BLaER1 treated with 17β-estradiol and CSF1 and Interleukin-3, amounts not matched to agents 10 nM and 100 nM (cell line): ENCODE data around the gene SWSAP1.
"Not testable (repeated sequence)": the region's sequence is repeated elsewhere in the genome, so short reads cannot be mapped to it uniquely, and the experiment has no call there.

Experiments used
- H3K27ac ChIP-seq, 11 experiments: shearing (Covaris generic); formaldehyde crosslinking; 2 replicates each; pipeline ENCODE4 v1.8.1; 2022
- H3K27me3 ChIP-seq, 11 experiments: shearing (Covaris generic); formaldehyde crosslinking; 2 replicates each; pipeline ENCODE4 v1.8.1; 2022
- H3K36me3 ChIP-seq, 11 experiments: shearing (Covaris generic); formaldehyde crosslinking; 2 replicates each; pipeline ENCODE4 v1.8.1; 2022
- H3K4me1 ChIP-seq, 10 experiments: shearing (Covaris generic); formaldehyde crosslinking; 2 replicates each; pipeline ENCODE4 v1.8.1; 2022
- H3K4me2 ChIP-seq, 11 experiments: shearing (Covaris generic); formaldehyde crosslinking; 2 replicates each; pipeline ENCODE4 v1.8.1; 2022
- H3K4me3 ChIP-seq, 10 experiments: shearing (Covaris generic); formaldehyde crosslinking; 2 replicates each; pipeline ENCODE4 v1.8.1; 2022
- H3K9ac ChIP-seq, 11 experiments: shearing (Covaris generic); formaldehyde crosslinking; 2 replicates each; pipeline ENCODE4 v1.8.1; 2022
- H3K9me3 ChIP-seq, 11 experiments: shearing (Covaris generic); formaldehyde crosslinking; replicated peaks in 1 of 11; 2 replicates each; pipeline ENCODE4 v1.8.1; 2022
- H4K20me1 ChIP-seq, 11 experiments: shearing (Covaris generic); formaldehyde crosslinking; 2 replicates each; pipeline ENCODE4 v1.8.1; 2022
- Cebpa-rat ChIP-seq, 11 experiments: shearing (Covaris generic); IDR thresholded peaks; 2 replicates each; pipeline ENCODE4 v1.8.1; 2022

Gene SWSAP1

DNA sequence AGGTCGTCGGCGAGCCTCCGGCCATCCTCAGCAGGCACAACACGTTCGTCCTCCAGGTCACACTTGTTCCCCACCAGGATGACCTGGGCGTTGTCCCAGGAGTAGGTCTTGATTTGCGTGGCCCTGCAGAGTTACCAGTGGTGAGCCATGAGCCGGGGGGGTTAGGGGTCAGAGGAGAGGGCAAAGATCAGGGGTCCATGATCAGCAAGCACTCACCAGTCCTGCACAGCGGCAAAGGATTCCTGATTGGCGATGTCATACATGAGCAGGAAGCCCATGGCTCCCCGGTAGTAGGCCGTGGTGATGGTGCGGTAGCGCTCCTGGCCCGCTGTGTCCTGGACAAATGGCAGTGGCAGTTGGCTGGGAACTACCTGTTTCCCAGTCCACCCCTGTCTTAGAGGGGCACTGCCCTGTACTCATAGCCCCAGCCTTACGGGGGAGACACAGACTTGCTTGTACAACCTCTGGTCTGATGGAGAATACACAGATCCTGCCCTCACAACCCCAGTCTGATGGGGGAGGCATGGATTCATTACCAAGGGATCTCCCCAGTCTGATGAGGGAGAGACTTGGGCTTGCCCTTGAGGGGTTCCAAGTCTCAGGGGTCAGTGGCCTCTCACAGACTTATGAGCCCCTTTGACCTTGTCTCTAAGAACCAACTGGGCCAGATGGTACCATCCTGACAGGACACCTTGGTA is 38.9 kb upstream of the SWSAP1 start:
- Histone ChIP-seq H3K4me1 (peaks cover 34 to 75% (median 36%) of the 10 kb centered on the region in 10 experiments), H3K9ac (no peak overlapping the region; a peak in 1 of 22 replicates), H3K27ac (peak overlapping the region in 2 of 11 experiments; percentile 13 to 87; a peak in 2 of 22 replicates), H3K4me3 (0 out of 20 replicates have a peak overlapping the region, but pooled peaks of 1 of the 10 experiments have one; percentile 98), H3K9me3 (peaks cover 0 to 21% (median 12%) of the 10 kb centered on the region in 11 experiments; a peak in 14 of 22 replicates), H3K4me2 (peak overlapping the region in 3 of 11 experiments; percentile 99; a peak in 5 of 22 replicates), H4K20me1 (peaks cover 0 to 18% (median 0%) of the 10 kb centered on the region in 11 experiments; a peak in 4 of 22 replicates), H3K27me3 (no peaks in the 10 kb centered on the region), H3K36me3 (peaks cover 21 to 79% (median 64%) of the 10 kb centered on the region in 11 experiments)
- TF ChIP-seq Cebpa-rat (IDR thresholded peaks at IDR 0.05), result no peak

DNA sequence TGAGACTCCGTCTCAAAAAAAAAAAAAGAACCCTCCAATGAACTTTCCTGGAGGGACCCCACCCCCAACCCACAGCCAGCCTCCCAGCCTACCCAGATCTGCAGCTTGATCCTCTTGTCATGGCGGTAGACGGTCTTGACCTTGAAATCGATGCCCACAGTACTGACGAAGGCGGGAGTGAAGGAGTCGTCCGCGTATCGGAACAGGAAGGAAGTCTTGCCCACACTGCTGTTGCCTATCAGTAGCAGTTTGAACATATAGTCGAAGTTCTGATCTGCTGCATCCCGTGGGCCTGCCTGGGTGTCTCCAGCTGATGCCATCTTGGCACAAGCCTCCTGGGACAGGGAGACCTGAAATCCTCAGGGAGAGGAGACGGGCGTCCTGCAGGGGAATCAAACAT is 37.4 kb upstream of the SWSAP1 start:
- Histone ChIP-seq H3K27ac (peak overlapping the region in 7 of 11 experiments; percentile 47 to 90 (median 83); a peak in 15 of 22 replicates), H3K9ac (peak overlapping the region in 10 of 11 experiments; percentile 1 to 90 (median 80); a peak in 14 of 22 replicates), H3K27me3 (no peaks in the 10 kb centered on the region), H3K36me3 (peaks cover 21 to 74% (median 60%) of the 10 kb centered on the region in 11 experiments), H3K9me3 (peaks cover 0 to 27% (median 13%) of the 10 kb centered on the region in 11 experiments; a peak in 14 of 22 replicates), H3K4me1 (peaks cover 34 to 61% (median 35%) of the 10 kb centered on the region in 10 experiments), H4K20me1 (peaks cover 0 to 18% (median 0%) of the 10 kb centered on the region in 11 experiments; a peak in 4 of 22 replicates), H3K4me3 (peak overlapping the region in 8 of 10 experiments; percentile 7 to 98 (median 89); a peak in 12 of 20 replicates), H3K4me2 (peak overlapping the region; percentile 95 to 99 (median 98))
- no peak for TF ChIP-seq Cebpa-rat (IDR thresholded peaks at IDR 0.05)

DNA sequence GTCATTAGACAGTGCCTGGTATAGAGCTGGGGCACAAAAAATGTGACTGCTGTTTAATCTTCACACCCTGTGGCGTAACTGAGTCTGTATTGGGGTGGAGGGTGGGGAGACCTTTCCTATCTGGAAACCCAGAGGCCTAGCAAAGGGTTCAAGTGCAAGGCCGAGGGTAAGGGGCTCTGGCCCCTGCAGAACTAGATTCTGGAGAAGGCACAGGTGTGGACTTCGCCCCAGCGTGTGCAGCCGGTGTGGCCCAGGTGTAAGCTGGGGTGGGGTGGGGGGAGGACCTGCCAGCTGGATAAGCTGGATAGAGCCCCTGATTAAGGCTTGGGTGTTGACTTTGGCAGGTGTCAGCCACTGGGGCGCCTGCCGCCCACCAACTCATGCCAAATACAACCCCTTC is 36.3 kb upstream of the SWSAP1 start:
- H3K4me1 ChIP-seq, result peaks cover 34 to 67% (median 40%) of the 10 kb centered on the region in 10 experiments
- H4K20me1 ChIP-seq, result peaks cover 0 to 18% (median 0%) of the 10 kb centered on the region in 11 experiments; a peak in 4 of 22 replicates
- peak overlapping the region; percentile 78 to 90 (median 83); a peak in 19 of 22 replicates for H3K9ac ChIP-seq
- peak overlapping the region in 9 of 10 experiments; percentile 69 to 98 (median 88); a peak in 17 of 20 replicates for H3K4me3 ChIP-seq
- no peaks in the 10 kb centered on the region for H3K27me3 ChIP-seq
- peaks cover 25 to 74% (median 56%) of the 10 kb centered on the region in 11 experiments for H3K36me3 ChIP-seq
- H3K9me3 ChIP-seq, result peaks cover 0 to 27% (median 13%) of the 10 kb centered on the region in 11 experiments; a peak in 14 of 22 replicates
- H3K27ac ChIP-seq, result peak overlapping the region in 10 of 11 experiments; percentile 59 to 90 (median 79); a peak in 16 of 22 replicates
- TF ChIP-seq Cebpa-rat (IDR thresholded peaks at IDR 0.05), result no peak
- peak overlapping the region; percentile 95 to 99 (median 98) for H3K4me2 ChIP-seq

DNA sequence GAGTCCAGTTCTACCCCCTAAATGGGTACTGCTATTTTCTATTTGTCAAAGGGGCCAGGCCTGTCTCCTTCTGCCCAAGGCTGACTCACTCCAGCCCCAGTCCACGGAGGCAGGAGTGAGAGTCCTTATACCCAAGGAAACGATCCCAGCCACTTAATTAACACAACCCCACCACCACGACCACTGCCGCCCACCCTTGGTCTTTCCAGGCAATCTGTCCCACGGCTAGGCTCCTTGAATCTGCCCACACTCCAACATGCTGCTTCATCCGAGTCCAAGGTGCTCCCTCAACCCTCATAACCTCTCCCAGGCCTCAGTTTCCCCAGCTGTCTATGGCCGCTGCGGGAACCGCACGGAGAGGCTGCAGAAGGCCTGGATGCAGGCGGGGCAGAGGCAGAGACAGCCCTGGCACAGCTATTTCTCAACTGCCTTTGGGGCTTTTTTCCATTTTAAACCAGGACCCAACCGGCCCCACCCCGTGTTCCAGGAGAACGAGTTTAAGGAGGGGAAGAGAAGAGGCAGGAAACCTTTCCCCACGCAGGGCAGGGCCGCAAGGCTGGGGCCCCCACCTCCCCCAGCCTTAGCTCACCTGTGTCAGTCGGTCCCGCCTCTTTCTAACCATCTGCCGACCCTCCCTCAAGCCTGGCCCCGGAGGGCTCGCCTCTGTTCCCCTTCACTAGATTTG is 35.8 kb upstream of the SWSAP1 start:
- peak overlapping the region; percentile 78 to 90 (median 83) for H3K9ac ChIP-seq
- peak overlapping the region; percentile 46 to 90 (median 75); a peak in 21 of 22 replicates for H3K27ac ChIP-seq

DNA sequence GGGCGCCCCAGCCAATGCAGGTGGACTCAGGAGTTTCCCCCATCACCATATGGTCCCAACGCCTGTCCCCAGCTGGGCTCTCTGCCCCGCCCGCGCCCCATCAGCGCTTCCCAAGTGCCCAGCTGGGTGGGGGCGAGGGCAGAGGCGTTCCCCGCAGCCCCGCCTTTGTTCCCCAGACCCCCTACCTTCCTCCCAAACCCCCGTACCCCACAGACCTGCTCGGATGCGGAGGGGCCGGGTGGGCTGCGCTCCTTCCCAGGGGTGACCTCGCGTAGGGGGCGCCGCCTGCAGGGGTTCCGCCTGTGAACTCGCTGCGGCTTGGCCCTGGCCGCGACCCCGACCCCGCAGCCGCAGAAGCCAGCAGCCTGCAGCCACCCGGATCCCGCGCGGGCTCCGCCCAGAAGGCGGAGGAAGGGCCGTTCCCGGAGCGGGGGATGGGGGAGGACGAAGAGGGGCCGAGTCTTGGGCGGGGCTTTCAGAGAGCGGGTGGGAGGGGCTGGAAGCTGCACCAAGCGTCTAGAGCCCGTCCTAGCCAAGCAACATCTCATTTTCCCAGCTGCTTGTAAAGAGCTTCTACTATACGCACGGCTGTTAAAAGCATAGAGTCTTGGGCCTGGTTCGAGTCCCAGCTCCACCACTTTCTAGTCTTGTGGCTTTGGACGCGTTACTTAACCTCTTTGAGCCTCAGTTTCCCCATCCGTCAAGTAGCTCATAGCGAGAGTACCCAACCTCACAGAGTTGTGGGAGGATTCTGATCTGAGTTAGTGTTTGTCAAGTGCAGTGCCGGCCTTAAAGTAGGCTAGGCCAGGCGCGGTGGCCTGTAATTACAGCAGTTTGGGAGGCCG is 35.0 kb upstream of the SWSAP1 start, which contains the start of gene RAB3D:
Gene RAB3D, minus strand, starts transcription at position 404 of the 845 bp plus-strand sequence. CDS start 2,258 bp downstream, outside the sequence.
- H3K36me3 ChIP-seq, result peaks cover 23 to 64% (median 42%) of the 10 kb centered on the region in 11 experiments
- TF ChIP-seq Cebpa-rat (IDR thresholded peaks at IDR 0.05), result no peak
- H3K4me3 ChIP-seq, result peak within 1 kb of the TSS; percentile 66 to 98 (median 86)
- H3K9ac ChIP-seq, result peak within 1 kb of the TSS; percentile 78 to 90 (median 83)
- no peaks in the 10 kb centered on the region for H3K27me3 ChIP-seq
- H3K27ac ChIP-seq, result peak within 1 kb of the TSS; percentile 46 to 90 (median 75); a peak in 21 of 22 replicates
- H3K4me1 ChIP-seq, result peaks cover 39 to 68% (median 54%) of the 10 kb centered on the region in 10 experiments
- H3K9me3 ChIP-seq, result peaks cover 0 to 27% (median 13%) of the 10 kb centered on the region in 11 experiments; a peak in 14 of 22 replicates
- H3K4me2 ChIP-seq, result peak within 1 kb of the TSS; percentile 95 to 99 (median 98)
- H4K20me1 ChIP-seq, result peaks cover 0 to 14% (median 0%) of the 10 kb centered on the region in 11 experiments; a peak in 3 of 22 replicates

More for the DNA sequence above, 35.8 kb upstream of the SWSAP1 start:
- TF ChIP-seq Cebpa-rat (IDR thresholded peaks at IDR 0.05), result no peak
- H3K4me1 ChIP-seq, result peaks cover 34 to 68% (median 46%) of the 10 kb centered on the region in 10 experiments
- H3K27me3 ChIP-seq, result no peaks in the 10 kb centered on the region
- peaks cover 0 to 18% (median 0%) of the 10 kb centered on the region in 11 experiments; a peak in 4 of 22 replicates for H4K20me1 ChIP-seq
- H3K4me3 ChIP-seq, result peak overlapping the region; percentile 66 to 98 (median 86)
- H3K36me3 ChIP-seq, result peaks cover 25 to 71% (median 50%) of the 10 kb centered on the region in 11 experiments
- H3K4me2 ChIP-seq, result peak overlapping the region; percentile 95 to 99 (median 98)
- H3K9me3 ChIP-seq, result peaks cover 0 to 27% (median 13%) of the 10 kb centered on the region in 11 experiments; a peak in 14 of 22 replicates

DNA sequence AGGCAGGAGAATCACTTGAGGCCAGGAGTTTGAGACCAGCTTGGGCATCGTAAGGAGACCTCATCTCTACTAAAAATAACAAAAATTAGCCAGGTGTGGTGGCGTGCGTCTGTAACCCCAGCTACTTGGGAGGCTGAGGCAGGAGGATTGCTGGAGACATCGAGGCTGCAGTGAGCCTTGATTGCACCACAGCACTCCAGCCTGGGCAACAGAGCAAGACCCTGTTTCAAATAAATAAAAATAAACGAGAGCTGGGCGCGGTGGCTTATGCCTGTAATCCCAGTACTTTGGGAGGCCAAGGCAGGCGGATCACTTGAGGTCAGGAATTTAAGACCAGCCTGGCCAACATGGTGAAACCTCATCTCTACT is 34.4 kb upstream of the SWSAP1 start:
- Histone ChIP-seq H3K9me3 (peaks cover 0 to 21% (median 9%) of the 10 kb centered on the region in 11 experiments; a peak in 14 of 22 replicates), H3K4me1 (peaks cover 45 to 73% (median 60%) of the 10 kb centered on the region in 10 experiments), H3K4me3 (peak overlapping the region in 9 of 10 experiments; percentile 66 to 98 (median 85); a peak in 18 of 20 replicates), H3K4me2 (peak overlapping the region; percentile 73 to 99 (median 97)), H3K27ac (peak overlapping the region in 9 of 11 experiments; percentile 43 to 90 (median 83); a peak in 16 of 22 replicates), H4K20me1 (peaks cover 0 to 13% (median 0%) of the 10 kb centered on the region in 11 experiments; a peak in 2 of 22 replicates), H3K36me3 (peaks cover 17 to 58% (median 36%) of the 10 kb centered on the region in 11 experiments), H3K9ac (peak overlapping the region; percentile 78 to 90 (median 83); a peak in 19 of 22 replicates)
- not testable (repeated sequence) for H3K27me3 ChIP-seq

DNA sequence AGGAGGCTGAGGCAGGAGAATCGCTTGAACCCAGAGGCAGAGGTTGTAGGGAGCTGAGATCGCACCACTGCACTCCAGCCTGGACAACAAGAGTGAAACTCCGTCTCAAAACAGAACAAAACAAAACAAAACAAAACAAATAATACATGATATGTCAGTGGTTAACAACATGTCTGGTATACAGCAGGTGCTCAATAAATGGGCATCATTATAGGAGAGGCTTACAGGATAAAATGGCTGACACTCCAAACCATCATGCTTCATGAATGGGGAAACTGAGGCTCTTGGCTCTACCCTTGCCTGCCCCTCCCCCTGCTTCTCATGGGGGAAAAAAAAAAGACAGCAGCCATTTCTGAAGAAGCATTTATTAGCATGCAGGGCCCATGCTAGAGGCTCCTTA is 32.0 kb upstream of the SWSAP1 start:
- Histone ChIP-seq H4K20me1 (peaks cover 0 to 6% (median 0%) of the 10 kb centered on the region in 11 experiments; a peak in 1 of 22 replicates), H3K27ac (peak overlapping the region in 4 of 11 experiments; percentile 6 to 63 (median 50); a peak in 3 of 22 replicates), H3K9me3 (peaks cover 0 to 6% (median 0%) of the 10 kb centered on the region in 11 experiments; a peak in 5 of 22 replicates), H3K4me2 (peak overlapping the region in 1 of 11 experiments; percentile 91; a peak in 2 of 22 replicates), H3K4me1 (peaks cover 54 to 69% (median 65%) of the 10 kb centered on the region in 10 experiments), H3K27me3 (no peaks in the 10 kb centered on the region), H3K9ac (no peak overlapping the region), H3K4me3 (no peak overlapping the region), H3K36me3 (peaks cover 0 to 35% (median 15%) of the 10 kb centered on the region in 11 experiments; a peak in 19 of 22 replicates)
- no peak for TF ChIP-seq Cebpa-rat (IDR thresholded peaks at IDR 0.05)
